BJ (cell line): Measurements from ENCODE around the gene P4HTM. TPM values are rescaled to one million over a fixed set of nuclear protein-coding genes. Genes with fewer than 3 reads are reported as not detected.

Source experiments
- CTCF ChIA-PET: fragments of 350-600 bp; formaldehyde crosslinking; extraction: SDS; loops from one replicate; lab custom pipeline; 2021; ENCODE audit warnings: antibody characterized with exemption, inconsistent platforms; lab: Yijun Ruan, JAX
- POLR2A ChIA-PET: fragments of 300-600 bp; sonication (Branson Sonifier 250); formaldehyde crosslinking; extraction: SDS; loops from one replicate; lab custom pipeline; 2021; ENCODE audit warnings: antibody characterized with exemption; lab: Charles Lee
- DNase-seq: peaks from one replicate; pipeline ENCODE4 v3.0.0-alpha.2; 2011; ENCODE audit warnings: low read depth
- H3K27me3 ChIP-seq: 2 replicates; pipeline ENCODE4 v1.6.0; 2011; ENCODE audit warnings: low read length; ENCODE audit not compliant: control insufficient read depth, insufficient read depth
- H3K36me3 ChIP-seq: 2 replicates; pipeline ENCODE4 v1.5.1; 2011; ENCODE audit warnings: low read length; ENCODE audit not compliant: control insufficient read depth, insufficient read depth
- H3K4me3 ChIP-seq: 2 replicates; pipeline ENCODE4 v1.5.1; 2011; ENCODE audit warnings: low read depth, mild to moderate bottlenecking, control low read depth, low read length
- CTCF ChIP-seq: IDR thresholded peaks from 2 replicates; pipeline ENCODE4 v1.5.1; 2011; ENCODE audit warnings: low read depth, mild to moderate bottlenecking, control low read depth, inconsistent platforms, low read length, moderate library complexity; ENCODE audit not compliant: insufficient read depth
- polyA plus RNA-seq: library from polyadenylated mRNA; depleted of rRNA; stranded (reverse); fragments of >200 nt; gene quantifications from 2 replicates; pipeline ENCODE4 v1.2.3, GENCODE V29; 2011

Gene P4HTM
- polyA plus RNA-seq, 1 experiment, result 38.4 TPM

GRCh38 chr3:48962939-48963338, 27.1 kb upstream of the P4HTM start:
- no peak for DNase-seq
- Histone ChIP-seq H3K4me3 (no peak overlapping the region), H3K36me3 (peaks cover 7% of the 10 kb centered on the region), H3K27me3 (no peaks in the 10 kb centered on the region)
- ChIA-PET CTCF (no interaction called here), POLR2A (no interaction called here)
- TF ChIP-seq CTCF, result no peak

GRCh38 chr3:48963591-48963990, 26.4 kb upstream of the P4HTM start:
- DNase-seq, result no peak
- CTCF ChIA-PET, result interaction anchor here (0.9 kb wide), 1 partner anchor 35 kb away, joined by 3 read pairs; no protein-coding TSS in a partner anchor
- no peaks in the 10 kb centered on the region for H3K27me3 ChIP-seq
- no peak overlapping the region for H3K4me3 ChIP-seq
- POLR2A ChIA-PET, result no interaction called here
- TF ChIP-seq CTCF, result no peak
- peaks cover 8% of the 10 kb centered on the region for H3K36me3 ChIP-seq

GRCh38 chr3:48966367-48966766, 23.7 kb upstream of the P4HTM start:
- TF ChIP-seq CTCF, result no peak
- ChIA-PET POLR2A (no interaction called here), CTCF (interaction anchor here (0.7 to 2.3 kb wide), 3 partner anchors 20 to 428 kb away, joined by 3 to 7 read pairs (median 4); no protein-coding TSS in a partner anchor)
- no peak for DNase-seq
- Histone ChIP-seq H3K4me3 (no peak overlapping the region), H3K36me3 (peaks cover 14% of the 10 kb centered on the region), H3K27me3 (no peaks in the 10 kb centered on the region)

GRCh38 chr3:48966876-48967361, 23.1 kb upstream of the P4HTM start:
- CTCF ChIA-PET, result interaction anchor here (1.5 to 2.3 kb wide), 2 partner anchors 19 to 21 kb away, joined by 4 to 7 read pairs; no protein-coding TSS in a partner anchor
- no peak for DNase-seq
- H3K36me3 ChIP-seq, result peaks cover 15% of the 10 kb centered on the region
- no peaks in the 10 kb centered on the region for H3K27me3 ChIP-seq
- no peak for TF ChIP-seq CTCF
- POLR2A ChIA-PET, result no interaction called here
- H3K4me3 ChIP-seq, result no peak overlapping the region

- DNase-seq, result no peak
- CTCF ChIA-PET, result interaction anchor here (0.9 to 1.6 kb wide), 2 partner anchors 16 to 17 kb away, joined by 3 to 7 read pairs; no protein-coding TSS in a partner anchor
- H3K36me3 ChIP-seq, result peaks cover 26% of the 10 kb centered on the region
Measured at GRCh38 chr3:48970586-48970985, 19.5 kb upstream of the P4HTM start.

More at GRCh38 chr3:48970586-48970985, 19.5 kb upstream of the P4HTM start:
- H3K4me3 ChIP-seq, result no peak overlapping the region
- POLR2A ChIA-PET, result no interaction called here
- TF ChIP-seq CTCF, result no peak
- H3K27me3 ChIP-seq, result no peaks in the 10 kb centered on the region
